Kidney epithelial cell (primary cell): Measurements from ENCODE around the gene MEX3A. TPM values are rescaled to one million over a fixed set of nuclear protein-coding genes. Genes with fewer than 3 reads are reported as not detected.

Experiments
- DNase-seq: peaks from one replicate; pipeline ENCODE4 v3.0.0-alpha.2; 2010; ENCODE audit warnings: low read depth
- H3K27me3 ChIP-seq: 2 replicates; pipeline ENCODE4 v1.6.0; 2011; ENCODE audit warnings: low read length; ENCODE audit not compliant: control insufficient read depth, insufficient read depth
- H3K36me3 ChIP-seq: 2 replicates; pipeline ENCODE4 v1.5.1; 2011; ENCODE audit warnings: low read length; ENCODE audit not compliant: control insufficient read depth, insufficient read depth
- H3K4me3 ChIP-seq: 2 replicates; pipeline ENCODE4 v1.5.1; 2011; ENCODE audit warnings: low read depth, mild to moderate bottlenecking, control low read depth, low read length
- total RNA-seq: library from RNA; depleted of rRNA; stranded (reverse); fragments of >200 nt; gene quantifications from 2 replicates; pipeline ENCODE4 v1.2.3, GENCODE V29; 2015
- TF ChIP-seq, protein P1 (sequence below): IDR thresholded peaks from 2 replicates; pipeline ENCODE4 v1.5.1; 2011; ENCODE audit warnings: mild to moderate bottlenecking, moderate library complexity, low read length, control low read depth, inconsistent platforms; ENCODE audit not compliant: insufficient read depth, poor library complexity, severe bottlenecking

Gene MEX3A
- total RNA-seq, 1 donor from 2014 or later: 34.5 TPM

DNA sequence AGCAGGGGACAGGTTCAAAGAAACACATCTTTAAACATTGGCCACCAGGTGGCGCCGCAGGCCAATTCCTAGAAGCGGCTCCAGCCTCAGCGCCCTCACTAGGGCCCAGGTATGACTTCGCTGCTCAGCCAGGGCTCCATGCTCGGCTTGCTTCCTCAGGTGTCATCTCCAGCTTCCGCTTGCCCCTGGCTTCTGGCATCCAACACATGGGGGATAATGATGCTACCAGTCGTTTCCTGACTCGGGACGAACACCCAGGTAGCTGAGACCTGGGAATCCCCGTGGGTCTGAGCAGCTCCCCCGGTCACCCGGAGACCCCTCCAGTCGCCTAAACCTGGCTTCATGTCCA lies 8.5 kb upstream of the MEX3A start:
- no peak for DNase-seq
- no peaks in the 10 kb centered on the region for H3K27me3 ChIP-seq
- H3K4me3 ChIP-seq: no peak overlapping the region
- TF ChIP-seq, protein P1, sequence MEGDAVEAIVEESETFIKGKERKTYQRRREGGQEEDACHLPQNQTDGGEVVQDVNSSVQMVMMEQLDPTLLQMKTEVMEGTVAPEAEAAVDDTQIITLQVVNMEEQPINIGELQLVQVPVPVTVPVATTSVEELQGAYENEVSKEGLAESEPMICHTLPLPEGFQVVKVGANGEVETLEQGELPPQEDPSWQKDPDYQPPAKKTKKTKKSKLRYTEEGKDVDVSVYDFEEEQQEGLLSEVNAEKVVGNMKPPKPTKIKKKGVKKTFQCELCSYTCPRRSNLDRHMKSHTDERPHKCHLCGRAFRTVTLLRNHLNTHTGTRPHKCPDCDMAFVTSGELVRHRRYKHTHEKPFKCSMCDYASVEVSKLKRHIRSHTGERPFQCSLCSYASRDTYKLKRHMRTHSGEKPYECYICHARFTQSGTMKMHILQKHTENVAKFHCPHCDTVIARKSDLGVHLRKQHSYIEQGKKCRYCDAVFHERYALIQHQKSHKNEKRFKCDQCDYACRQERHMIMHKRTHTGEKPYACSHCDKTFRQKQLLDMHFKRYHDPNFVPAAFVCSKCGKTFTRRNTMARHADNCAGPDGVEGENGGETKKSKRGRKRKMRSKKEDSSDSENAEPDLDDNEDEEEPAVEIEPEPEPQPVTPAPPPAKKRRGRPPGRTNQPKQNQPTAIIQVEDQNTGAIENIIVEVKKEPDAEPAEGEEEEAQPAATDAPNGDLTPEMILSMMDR: peak; percentile 83
- no peaks in the 10 kb centered on the region for H3K36me3 ChIP-seq

DNA sequence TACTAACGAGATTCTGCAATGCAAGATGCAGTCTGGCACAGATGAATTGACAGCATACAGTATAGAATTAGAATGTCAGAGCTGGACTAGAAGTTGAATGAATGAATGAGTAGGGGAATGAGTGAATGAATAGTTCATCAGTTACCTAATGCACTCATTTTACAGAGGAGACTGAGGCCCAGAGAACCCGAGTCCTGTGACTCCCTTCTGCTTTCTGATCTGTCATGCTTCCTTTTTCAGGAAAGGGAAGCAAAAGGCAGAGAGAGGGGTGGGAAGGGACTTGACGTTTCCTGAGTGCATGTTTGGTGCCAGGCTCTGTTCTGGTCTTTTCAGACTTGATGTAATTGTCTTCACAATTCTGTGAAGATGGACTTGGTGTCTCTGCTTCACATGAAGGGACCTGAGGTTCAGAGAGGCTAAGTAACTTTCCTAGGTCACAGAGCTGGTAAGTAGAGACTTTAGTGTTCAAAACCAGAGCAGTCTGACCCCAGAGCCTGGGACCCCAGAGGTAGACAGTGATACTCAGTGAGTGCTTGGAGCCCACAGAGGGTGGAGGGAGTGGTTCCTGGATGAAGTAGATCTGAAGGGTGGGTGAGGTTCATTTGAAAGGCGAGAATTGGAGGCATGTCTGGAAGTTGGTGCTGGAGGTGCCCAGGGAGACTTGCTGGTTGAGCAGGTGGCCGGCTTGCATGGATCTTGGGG lies 8.0 kb upstream of the MEX3A start:
- H3K36me3 ChIP-seq: no peaks in the 10 kb centered on the region
- no peaks in the 10 kb centered on the region for H3K27me3 ChIP-seq
- no peak for DNase-seq
- H3K4me3 ChIP-seq: no peak overlapping the region
- TF ChIP-seq, protein P1: no peak

DNA sequence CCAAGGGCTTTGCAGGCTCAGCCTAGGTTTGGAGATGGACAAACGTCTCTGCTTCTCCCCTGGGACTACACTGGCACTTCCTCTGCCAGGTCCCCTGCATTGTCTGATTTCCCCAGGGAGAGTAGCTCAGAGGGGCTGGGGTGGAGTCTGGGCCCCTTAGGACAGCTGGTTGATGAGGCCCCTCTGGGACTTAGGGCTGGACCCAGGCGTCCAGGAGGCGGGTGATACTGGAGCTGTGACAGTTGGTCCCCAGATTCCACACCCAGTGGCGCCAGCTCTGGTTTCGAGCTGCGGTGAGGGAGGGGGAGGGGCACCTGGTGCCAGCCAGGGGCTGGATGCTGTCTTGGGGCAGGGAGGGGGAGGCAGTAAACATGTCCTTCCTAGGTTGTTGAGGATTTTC lies 7.4 kb upstream of the MEX3A start:
- TF ChIP-seq, protein P1: no peak
- Histone ChIP-seq H3K4me3 (no peak overlapping the region), H3K27me3 (no peaks in the 10 kb centered on the region), H3K36me3 (no peaks in the 10 kb centered on the region)
- DNase-seq: no peak

DNA sequence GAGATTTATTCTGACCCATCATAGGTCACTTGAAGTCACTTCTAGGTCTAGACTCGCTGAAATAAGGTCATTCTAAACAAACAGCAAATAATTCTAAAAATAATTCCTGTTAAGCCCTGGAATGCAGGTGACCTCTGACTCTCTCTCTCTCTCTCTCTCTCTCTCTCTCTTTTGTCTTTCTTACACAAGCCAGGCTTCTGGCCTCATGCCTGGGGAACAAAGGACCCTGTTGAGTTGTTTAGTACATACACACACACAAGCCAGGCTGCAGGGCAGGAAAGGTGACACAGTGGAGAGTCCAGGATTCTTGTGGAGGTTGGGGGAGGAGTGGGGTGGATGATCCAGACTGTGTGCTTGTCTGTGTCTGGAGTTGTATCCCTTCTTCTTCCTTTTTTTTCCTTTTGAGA lies 4.0 kb upstream of the MEX3A start:
- Histone ChIP-seq H3K36me3 (no peaks in the 10 kb centered on the region), H3K27me3 (no peaks in the 10 kb centered on the region), H3K4me3 (no peak overlapping the region)
- no peak for DNase-seq
- TF ChIP-seq, protein P1: no peak

DNA sequence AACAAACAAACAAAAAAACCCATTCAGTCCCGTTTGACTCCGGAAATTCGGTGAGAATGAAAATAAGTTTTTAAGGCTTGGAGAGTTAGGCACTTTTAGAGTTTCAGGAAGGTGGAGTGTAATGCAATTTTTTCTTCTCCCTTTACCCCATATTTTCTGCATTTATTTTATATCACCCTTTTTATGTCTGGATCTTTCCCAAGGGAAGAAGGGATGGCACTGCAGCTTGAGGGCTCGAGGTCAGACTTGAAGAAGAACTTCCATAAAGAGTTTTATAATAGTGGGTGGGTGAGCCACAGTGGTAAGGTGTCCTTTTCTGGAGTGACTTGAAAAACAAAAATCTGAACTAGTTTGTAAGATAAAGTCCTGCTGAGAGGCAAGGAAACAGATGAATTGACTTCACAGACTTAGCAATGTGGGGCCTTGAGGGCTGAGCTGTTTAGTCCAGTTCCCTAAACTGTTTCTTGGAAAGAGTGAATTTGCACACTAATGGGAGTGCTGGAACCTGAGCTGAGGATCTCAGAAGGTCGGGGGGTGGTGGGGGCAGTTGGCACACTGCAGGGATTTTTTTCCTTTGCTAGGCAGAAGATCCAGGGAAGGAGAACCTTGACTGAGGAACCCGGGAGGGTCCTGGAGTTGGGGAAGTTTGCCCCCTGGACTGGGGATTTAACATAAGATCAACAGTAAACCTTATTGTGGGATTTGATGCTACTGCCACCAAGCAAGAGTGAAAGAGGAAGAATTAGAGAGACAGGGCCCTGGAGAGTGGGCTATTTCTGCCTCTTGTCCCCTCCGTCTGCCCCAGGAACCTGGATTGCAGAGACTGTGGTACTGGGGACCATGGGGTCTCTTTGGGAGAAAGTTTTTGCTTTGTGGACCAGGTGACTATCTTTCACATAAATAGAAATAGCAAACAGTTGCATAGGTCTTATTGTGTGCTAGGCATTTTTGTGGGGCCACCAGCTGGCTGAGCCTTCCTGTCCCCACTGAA lies 1.8 kb upstream of the MEX3A start:
- no peak for DNase-seq
- H3K27me3 ChIP-seq: no peaks in the 10 kb centered on the region
- no peaks in the 10 kb centered on the region for H3K36me3 ChIP-seq
- peak overlapping the region; percentile 72 for H3K4me3 ChIP-seq
- TF ChIP-seq, protein P1: no peak

DNA sequence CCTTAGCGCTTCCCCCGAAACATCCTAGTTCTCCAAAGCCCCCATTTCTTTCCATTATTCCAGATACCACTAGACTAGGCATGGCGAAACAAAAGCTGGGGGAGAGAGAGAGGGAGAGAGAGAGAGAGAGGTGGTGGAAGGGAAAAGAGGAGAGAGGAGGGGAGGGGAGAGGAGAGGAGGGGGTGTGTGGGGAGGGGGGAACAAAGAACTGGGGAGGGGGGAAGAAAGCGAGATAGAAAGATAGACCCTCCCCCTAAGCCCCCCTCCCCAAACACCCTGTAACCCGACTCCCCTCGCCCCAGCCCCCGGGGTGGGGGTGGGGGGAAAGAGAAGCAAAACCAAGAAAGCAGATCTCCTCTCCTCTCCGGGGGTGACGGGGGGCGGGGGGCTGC lies 352 bp downstream of the MEX3A start:
- Histone ChIP-seq H3K36me3 (no peaks in the 10 kb centered on the region), H3K27me3 (no peaks in the 10 kb centered on the region), H3K4me3 (peak overlapping the region; percentile 72)
- TF ChIP-seq, protein P1: no peak
- DNase-seq: no peak
